ENCODE data around the gene MOV10L1.

GRCh38 chr22:50071432-50072166 lies 18.2 kb upstream of the MOV10L1 start:
- TF ChIP-seq CTCF (IDR thresholded peaks at IDR 0.05; ENCODE audit: low read depth, low read length) (no peak), POLR2A (IDR thresholded peaks at IDR 0.05; ENCODE audit: extremely low read depth, insufficient read length) (no peak), MYC (IDR thresholded peaks at IDR 0.05; ENCODE audit: low read depth, low read length) (no peak)
